K562 (cell line): ENCODE results near the gene KIF5A. TPM values are rescaled to one million over a fixed set of nuclear protein-coding genes. Genes with fewer than 3 reads are reported as not detected.

Source experiments
- GABPB2 ChIP-seq: fragments of 250-450 bp; sonication (Bioruptor Pico); conservative IDR thresholded peaks from 2 replicates; pipeline ENCODE4 v1.5.1; 2021; ENCODE audit warnings: mild to moderate bottlenecking
- GATAD2A ChIP-seq: fragments of 450-650 bp; IDR thresholded peaks from 2 replicates; pipeline ENCODE4 v1.6.1; 2017
- HIVEP1 ChIP-seq: fragments of 250-450 bp; sonication (Bioruptor Pico); IDR thresholded peaks from 2 replicates; pipeline ENCODE4 v1.4.0; 2020; ENCODE audit warnings: mild to moderate bottlenecking
- HNRNPL ChIP-seq: fragments of 200-400 bp; formaldehyde crosslinking; IDR thresholded peaks from 2 replicates; pipeline ENCODE4 v1.6.1; 2017; ENCODE audit warnings: low read depth, mild to moderate bottlenecking, low read length
- MECOM ChIP-seq: fragments of 250-450 bp; sonication (Bioruptor Pico); IDR thresholded peaks from 2 replicates; pipeline ENCODE4 v1.8.0; 2022; ENCODE audit warnings: inconsistent platforms
- MXI1 ChIP-seq: IDR thresholded peaks from 2 replicates; pipeline ENCODE4 v1.6.1; 2011; ENCODE audit warnings: low read depth, mild to moderate bottlenecking, improper control_type of control experiment, low read length
- NR2C2 ChIP-seq, 2 experiments: fragments of 200-800 bp in 1 of 2; sonication (Bioruptor generic) in 1 of 2; sonication (generic) in 1 of 2; formaldehyde crosslinking in 1 of 2; IDR thresholded peaks; 2 replicates each; pipeline versions ENCODE4 v1.6.1 to v1.8.0; 2016 to 2022; ENCODE audit warnings: mild to moderate bottlenecking in 1 of 2, missing compliant biosample characterization in 1 of 2, missing genetic modification characterization in 1 of 2, missing genetic modification reagents in 1 of 2
- POLR2H ChIP-seq: IDR thresholded peaks from 2 replicates; pipeline ENCODE4 v1.6.1; 2016; ENCODE audit warnings: missing genetic modification characterization, low read depth, mild to moderate bottlenecking, control low read depth, missing compliant biosample characterization, moderate library complexity
- RAD51 ChIP-seq: fragments of 450-650 bp; IDR thresholded peaks from 2 replicates; pipeline ENCODE4 v1.7.1; 2016; ENCODE audit warnings: low read depth, mild to moderate bottlenecking, borderline replicate concordance
- RBBP5 ChIP-seq: fragments of 200-600 bp; sonication (generic); IDR thresholded peaks from 2 replicates; pipeline ENCODE4 v1.6.1; 2012; ENCODE audit warnings: borderline replicate concordance, mild to moderate bottlenecking, low read length, control low read depth, inconsistent platforms; ENCODE audit not compliant: insufficient read depth, poor library complexity, severe bottlenecking
- RFX7 ChIP-seq: fragments of 250-450 bp; sonication (Bioruptor Pico); IDR thresholded peaks from 2 replicates; pipeline ENCODE4 v1.5.1; 2021; ENCODE audit warnings: mild to moderate bottlenecking
- TFAM ChIP-seq: fragments of 250-450 bp; sonication (Bioruptor Pico); conservative IDR thresholded peaks from 2 replicates; pipeline ENCODE4 v1.5.0; 2021; ENCODE audit warnings: mild to moderate bottlenecking, moderate library complexity
- ZKSCAN3 ChIP-seq: fragments of 250-450 bp; sonication (Bioruptor Pico); IDR thresholded peaks from 2 replicates; pipeline ENCODE4 v1.4.0; 2020
- ZNF239 ChIP-seq: fragments of 250-450 bp; sonication (Bioruptor Pico); IDR thresholded peaks from 2 replicates; pipeline ENCODE4 v1.4.0; 2020; ENCODE audit warnings: mild to moderate bottlenecking
- ZNF699 ChIP-seq: fragments of 250-450 bp; sonication (Bioruptor Pico); IDR thresholded peaks from 2 replicates; pipeline ENCODE4 v1.8.0; 2021; ENCODE audit warnings: mild to moderate bottlenecking, moderate library complexity; ENCODE audit not compliant: insufficient replicate concordance
- ZZZ3 ChIP-seq: fragments of 450-650 bp; IDR thresholded peaks from 2 replicates; pipeline ENCODE4 v1.6.1; 2016; ENCODE audit warnings: antibody characterized with exemption, mild to moderate bottlenecking, moderate library complexity
- polyA plus RNA-seq, 8 experiments: library from polyadenylated mRNA; depleted of rRNA in 4 of 8; stranded (reverse) in 5 of 8; unstranded in 3 of 8; fragments of >200 nt; fragmentation: Nextera tagmentation in 2 of 8; fragmentation: Illumina TruSeq in 1 of 8; extraction: Ambion mirVana in 2 of 8; extraction: Trizol in 1 of 8; gene quantifications; 2 replicates each; pipeline versions ENCODE4 v1.2.1 to v1.2.3, GENCODE V29; 2011 to 2014; ENCODE audit warnings: inconsistent platforms in 1 of 8, missing spikeins in 1 of 8
- total RNA-seq, 7 experiments: library from RNA; depleted of rRNA in 6 of 7; stranded (reverse); fragments of >200 nt in 6 of 7; fragmentation: Illumina TruSeq in 2 of 7; extraction: Trizol in 2 of 7; gene quantifications; 2 replicates each; pipeline versions ENCODE4 v1.2.1 to v1.2.3, GENCODE V29; 2011 to 2021; ENCODE audit warnings: low replicate concordance in 1 of 7
- TF ChIP-seq, protein P1 (sequence below): fragments of 250-450 bp; sonication (Bioruptor Pico); IDR thresholded peaks from 2 replicates; pipeline ENCODE4 v1.5.0; 2020; ENCODE audit warnings: mild to moderate bottlenecking
- TF ChIP-seq, protein P2 (sequence below): sonication (generic); formaldehyde crosslinking; IDR thresholded peaks from 2 replicates; pipeline ENCODE4 v1.8.1; 2022; ENCODE audit warnings: missing genetic modification reagents
- TF ChIP-seq, protein P3 (sequence below): fragments of 250-450 bp; sonication (Bioruptor Pico); IDR thresholded peaks from 2 replicates; pipeline ENCODE4 v1.8.0; 2022; ENCODE audit warnings: inconsistent platforms
- TF ChIP-seq, protein P4 (sequence below), 2 experiments: fragments of 450-650 bp; conservative IDR thresholded peaks; 2 replicates each; pipeline ENCODE4 v1.6.1; 2017; ENCODE audit warnings: mild to moderate bottlenecking in 2 of 2, moderate library complexity in 2 of 2

Gene KIF5A
- total and polyA plus RNA-seq, 9 of the 15 experiments (the other 6 are each of a cell fraction or from before 2014, with no cell fraction given), result 3.4 to 17.7 (median 8.0) TPM

DNA sequence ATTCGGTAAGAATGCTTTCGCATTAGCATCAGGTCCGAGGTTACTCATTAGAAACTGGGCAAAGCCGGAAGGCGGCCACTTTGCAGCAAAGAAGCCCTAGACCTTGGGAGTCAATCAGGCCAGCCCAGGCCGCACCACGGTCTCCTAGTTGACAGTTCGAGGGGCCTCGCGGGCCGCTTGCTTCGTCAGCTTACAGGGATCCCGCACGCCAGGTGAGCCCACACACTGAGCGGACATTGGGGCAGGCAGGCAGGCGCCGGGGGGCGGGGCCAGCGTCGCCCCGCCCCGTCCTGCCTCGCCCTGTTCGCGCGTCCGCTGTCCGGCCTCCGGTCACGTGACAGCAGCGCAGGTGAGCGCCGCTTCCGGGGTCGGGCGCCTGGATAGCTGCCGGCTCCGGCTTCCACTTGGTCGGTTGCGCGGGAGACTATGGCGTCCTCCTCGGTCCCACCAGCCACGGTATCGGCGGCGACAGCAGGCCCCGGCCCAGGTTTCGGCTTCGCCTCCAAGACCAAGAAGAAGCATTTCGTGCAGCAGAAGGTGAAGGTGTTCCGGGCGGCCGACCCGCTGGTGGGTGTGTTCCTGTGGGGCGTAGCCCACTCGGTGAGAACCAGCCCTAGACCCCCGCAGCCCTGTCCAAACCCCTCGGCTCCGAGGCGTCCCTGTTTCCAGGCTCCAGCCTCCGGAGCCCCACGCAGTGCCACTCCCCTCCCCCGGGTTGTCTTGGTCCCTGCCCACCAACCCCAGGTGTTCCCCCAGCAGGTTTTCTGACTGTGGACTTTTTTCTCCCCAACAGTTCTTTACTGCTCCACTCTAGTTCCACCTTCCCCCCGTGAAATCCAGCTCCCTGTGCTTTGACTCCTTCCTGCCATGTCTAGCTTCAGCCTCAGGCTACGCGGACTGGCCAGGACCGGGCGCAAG, 41.3 kb downstream of the KIF5A start, which contains the start of gene PIP4K2C (continued):
- TF ChIP-seq GATAD2A (no peak), ZKSCAN3 (CRISPR knock-in tag) (no peak), RAD51 (peak; percentile 98), RFX7 (CRISPR knock-in tag) (no peak), MXI1 (peak; percentile 17; the same call in 1 of the 2 replicates), NR2C2 (CRISPR knock-in tag; IDR thresholded peaks at IDR 0.05) (0 out of 2 replicates have a peak, but pooled peaks have one; percentile 34), NR2C2 (tag; IDR thresholded peaks at IDR 0.05) (peak; percentile 66), ZNF239 (CRISPR knock-in tag) (peak; percentile 13; the same call in 1 of the 2 replicates), RBBP5 (peak; percentile 82), HIVEP1 (CRISPR knock-in tag) (no peak), ZZZ3 (no peak), GABPB2 (CRISPR knock-in tag) (no peak), ZNF699 (CRISPR knock-in tag) (no peak), HNRNPL (no peak), POLR2H (tag) (no peak), TFAM (CRISPR knock-in tag) (no peak), MECOM (CRISPR knock-in tag) (no peak)
- TF ChIP-seq, protein P1, sequence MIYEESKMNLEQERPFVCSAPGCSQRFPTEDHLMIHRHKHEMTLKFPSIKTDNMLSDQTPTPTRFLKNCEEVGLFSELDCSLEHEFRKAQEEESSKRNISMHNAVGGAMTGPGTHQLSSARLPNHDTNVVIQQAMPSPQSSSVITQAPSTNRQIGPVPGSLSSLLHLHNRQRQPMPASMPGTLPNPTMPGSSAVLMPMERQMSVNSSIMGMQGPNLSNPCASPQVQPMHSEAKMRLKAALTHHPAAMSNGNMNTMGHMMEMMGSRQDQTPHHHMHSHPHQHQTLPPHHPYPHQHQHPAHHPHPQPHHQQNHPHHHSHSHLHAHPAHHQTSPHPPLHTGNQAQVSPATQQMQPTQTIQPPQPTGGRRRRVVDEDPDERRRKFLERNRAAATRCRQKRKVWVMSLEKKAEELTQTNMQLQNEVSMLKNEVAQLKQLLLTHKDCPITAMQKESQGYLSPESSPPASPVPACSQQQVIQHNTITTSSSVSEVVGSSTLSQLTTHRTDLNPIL, result no peak
- TF ChIP-seq, protein P2, sequence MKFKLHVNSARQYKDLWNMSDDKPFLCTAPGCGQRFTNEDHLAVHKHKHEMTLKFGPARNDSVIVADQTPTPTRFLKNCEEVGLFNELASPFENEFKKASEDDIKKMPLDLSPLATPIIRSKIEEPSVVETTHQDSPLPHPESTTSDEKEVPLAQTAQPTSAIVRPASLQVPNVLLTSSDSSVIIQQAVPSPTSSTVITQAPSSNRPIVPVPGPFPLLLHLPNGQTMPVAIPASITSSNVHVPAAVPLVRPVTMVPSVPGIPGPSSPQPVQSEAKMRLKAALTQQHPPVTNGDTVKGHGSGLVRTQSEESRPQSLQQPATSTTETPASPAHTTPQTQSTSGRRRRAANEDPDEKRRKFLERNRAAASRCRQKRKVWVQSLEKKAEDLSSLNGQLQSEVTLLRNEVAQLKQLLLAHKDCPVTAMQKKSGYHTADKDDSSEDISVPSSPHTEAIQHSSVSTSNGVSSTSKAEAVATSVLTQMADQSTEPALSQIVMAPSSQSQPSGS (CRISPR knock-in tag), result no peak
- TF ChIP-seq, protein P3, sequence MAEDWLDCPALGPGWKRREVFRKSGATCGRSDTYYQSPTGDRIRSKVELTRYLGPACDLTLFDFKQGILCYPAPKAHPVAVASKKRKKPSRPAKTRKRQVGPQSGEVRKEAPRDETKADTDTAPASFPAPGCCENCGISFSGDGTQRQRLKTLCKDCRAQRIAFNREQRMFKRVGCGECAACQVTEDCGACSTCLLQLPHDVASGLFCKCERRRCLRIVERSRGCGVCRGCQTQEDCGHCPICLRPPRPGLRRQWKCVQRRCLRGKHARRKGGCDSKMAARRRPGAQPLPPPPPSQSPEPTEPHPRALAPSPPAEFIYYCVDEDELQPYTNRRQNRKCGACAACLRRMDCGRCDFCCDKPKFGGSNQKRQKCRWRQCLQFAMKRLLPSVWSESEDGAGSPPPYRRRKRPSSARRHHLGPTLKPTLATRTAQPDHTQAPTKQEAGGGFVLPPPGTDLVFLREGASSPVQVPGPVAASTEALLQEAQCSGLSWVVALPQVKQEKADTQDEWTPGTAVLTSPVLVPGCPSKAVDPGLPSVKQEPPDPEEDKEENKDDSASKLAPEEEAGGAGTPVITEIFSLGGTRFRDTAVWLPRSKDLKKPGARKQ, result no peak
- TF ChIP-seq, protein P4, sequence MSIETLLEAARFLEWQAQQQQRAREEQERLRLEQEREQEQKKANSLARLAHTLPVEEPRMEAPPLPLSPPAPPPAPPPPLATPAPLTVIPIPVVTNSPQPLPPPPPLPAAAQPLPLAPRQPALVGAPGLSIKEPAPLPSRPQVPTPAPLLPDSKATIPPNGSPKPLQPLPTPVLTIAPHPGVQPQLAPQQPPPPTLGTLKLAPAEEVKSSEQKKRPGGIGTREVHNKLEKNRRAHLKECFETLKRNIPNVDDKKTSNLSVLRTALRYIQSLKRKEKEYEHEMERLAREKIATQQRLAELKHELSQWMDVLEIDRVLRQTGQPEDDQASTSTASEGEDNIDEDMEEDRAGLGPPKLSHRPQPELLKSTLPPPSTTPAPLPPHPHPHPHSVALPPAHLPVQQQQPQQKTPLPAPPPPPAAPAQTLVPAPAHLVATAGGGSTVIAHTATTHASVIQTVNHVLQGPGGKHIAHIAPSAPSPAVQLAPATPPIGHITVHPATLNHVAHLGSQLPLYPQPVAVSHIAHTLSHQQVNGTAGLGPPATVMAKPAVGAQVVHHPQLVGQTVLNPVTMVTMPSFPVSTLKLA (conservative IDR thresholded peaks at IDR 0.05), result peak; percentile 76 to 93
